Astrocyte (in vitro differentiated cells and primary cell): ENCODE results near the gene DLD.

Source experiments
- EZH2 ChIP-seq: IDR thresholded peaks from 2 replicates; pipeline ENCODE4 v1.6.1; 2012; ENCODE audit warnings: mild to moderate bottlenecking, low read length, inconsistent platforms; ENCODE audit not compliant: insufficient read depth
- TF ChIP-seq, protein P1 (sequence below): IDR thresholded peaks from 2 replicates; pipeline ENCODE4 v1.5.1; 2011; ENCODE audit warnings: low read depth, mild to moderate bottlenecking, inconsistent platforms, low read length, moderate library complexity; ENCODE audit not compliant: insufficient read depth

DNA sequence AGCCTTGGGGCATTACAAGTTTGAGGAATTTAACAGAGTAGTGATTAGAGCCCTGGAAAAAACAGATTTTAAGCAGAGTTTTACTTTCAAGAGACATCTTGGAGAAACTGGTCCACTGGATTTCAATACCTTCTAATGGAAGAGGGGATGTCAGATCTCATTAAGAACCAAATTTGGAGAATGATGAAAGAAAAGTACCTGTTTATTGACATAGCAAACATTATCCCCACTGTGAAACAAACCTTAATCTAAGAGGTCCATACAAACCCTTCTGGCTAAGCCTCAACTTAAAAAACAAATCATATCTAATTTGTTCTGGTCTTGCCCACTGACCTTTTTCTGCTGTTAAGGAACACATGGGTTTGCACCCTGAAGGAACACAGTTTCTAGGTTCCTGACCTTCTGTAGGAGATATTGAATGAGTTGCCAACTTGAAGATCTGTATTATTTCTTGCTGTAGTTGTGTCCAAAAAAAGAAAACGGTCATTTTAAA lies 58.5 kb downstream of the DLD start:
- TF ChIP-seq, protein P1, sequence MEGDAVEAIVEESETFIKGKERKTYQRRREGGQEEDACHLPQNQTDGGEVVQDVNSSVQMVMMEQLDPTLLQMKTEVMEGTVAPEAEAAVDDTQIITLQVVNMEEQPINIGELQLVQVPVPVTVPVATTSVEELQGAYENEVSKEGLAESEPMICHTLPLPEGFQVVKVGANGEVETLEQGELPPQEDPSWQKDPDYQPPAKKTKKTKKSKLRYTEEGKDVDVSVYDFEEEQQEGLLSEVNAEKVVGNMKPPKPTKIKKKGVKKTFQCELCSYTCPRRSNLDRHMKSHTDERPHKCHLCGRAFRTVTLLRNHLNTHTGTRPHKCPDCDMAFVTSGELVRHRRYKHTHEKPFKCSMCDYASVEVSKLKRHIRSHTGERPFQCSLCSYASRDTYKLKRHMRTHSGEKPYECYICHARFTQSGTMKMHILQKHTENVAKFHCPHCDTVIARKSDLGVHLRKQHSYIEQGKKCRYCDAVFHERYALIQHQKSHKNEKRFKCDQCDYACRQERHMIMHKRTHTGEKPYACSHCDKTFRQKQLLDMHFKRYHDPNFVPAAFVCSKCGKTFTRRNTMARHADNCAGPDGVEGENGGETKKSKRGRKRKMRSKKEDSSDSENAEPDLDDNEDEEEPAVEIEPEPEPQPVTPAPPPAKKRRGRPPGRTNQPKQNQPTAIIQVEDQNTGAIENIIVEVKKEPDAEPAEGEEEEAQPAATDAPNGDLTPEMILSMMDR: no peak
- TF ChIP-seq EZH2: no peak
